ENCODE results near the gene C11orf42. TPM values are rescaled to one million over a fixed set of nuclear protein-coding genes. Genes with fewer than 3 reads are reported as not detected.

C11orf42 gene
- total RNA-seq: not detected in 2 replicates
- polyA plus RNA-seq (2012): 0.19 TPM

DNA sequence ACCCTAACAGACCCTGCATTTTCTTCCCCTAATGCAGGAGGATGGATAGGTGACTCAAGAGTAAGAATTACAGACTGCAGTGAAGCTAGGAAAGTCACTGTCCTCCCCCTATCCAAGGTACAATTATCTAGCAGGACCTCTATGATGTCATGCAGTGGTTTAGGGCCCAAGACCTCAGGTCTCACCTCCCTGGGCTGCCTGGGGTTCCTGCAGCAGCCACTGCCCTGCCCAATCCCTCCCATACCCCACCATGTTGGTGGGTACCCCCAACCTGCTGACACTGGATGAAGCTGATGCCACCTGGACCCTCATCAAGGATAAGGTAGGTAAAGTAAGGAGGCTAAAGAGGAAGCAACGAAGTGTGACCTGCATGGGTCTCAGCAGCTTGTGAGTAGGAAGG lies at the start of gene C11orf42:
Gene C11orf42 (plus strand): TSS at position 192 of the 400 bp plus-strand sequence. CDS start 59 bp downstream, at position 251.
- no peak for DNase-seq (ENCODE audit: low read depth)

- DNase-seq (ENCODE audit: low read depth): no peak
Measured at GRCh38 chr11:6156628-6157359, 48.6 kb upstream of the C11orf42 start.

GRCh38 chr11:6170226-6170625 lies 35.1 kb upstream of the C11orf42 start, which contains the start of gene OR52B2:
Gene OR52B2, minus strand, starts transcription at chr11:6170326. Its CDS starts 0 bp downstream, at chr11:6170326.
- DNase-seq (ENCODE audit: low read depth): no peak

GRCh38 chr11:6175440-6175839 lies 29.9 kb upstream of the C11orf42 start:
- DNase-seq (ENCODE audit: low read depth): no peak

DNA sequence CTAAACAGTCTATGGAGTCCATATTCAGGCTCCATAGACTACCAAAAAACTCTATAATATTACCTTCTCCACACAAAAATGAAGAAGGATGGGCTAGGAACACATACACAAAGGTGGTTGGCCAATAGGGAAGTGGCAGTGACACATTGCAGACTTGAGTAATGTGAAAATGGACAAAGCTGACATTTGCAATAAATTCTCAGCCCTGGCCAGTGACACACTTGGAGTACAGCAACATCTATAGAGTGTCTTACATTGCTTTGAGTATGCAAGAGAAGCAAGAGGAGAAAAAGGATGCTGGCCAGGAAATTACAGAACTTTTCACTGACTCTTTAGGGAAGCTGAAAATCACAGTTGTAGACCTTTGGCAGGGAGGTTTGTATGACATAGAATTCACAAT lies 13.6 kb upstream of the C11orf42 start:
- DNase-seq (ENCODE audit: low read depth): no peak

GRCh38 chr11:6194065-6194581 lies 11.2 kb upstream of the C11orf42 start:
- DNase-seq (ENCODE audit: low read depth): peak; percentile 10

DNA sequence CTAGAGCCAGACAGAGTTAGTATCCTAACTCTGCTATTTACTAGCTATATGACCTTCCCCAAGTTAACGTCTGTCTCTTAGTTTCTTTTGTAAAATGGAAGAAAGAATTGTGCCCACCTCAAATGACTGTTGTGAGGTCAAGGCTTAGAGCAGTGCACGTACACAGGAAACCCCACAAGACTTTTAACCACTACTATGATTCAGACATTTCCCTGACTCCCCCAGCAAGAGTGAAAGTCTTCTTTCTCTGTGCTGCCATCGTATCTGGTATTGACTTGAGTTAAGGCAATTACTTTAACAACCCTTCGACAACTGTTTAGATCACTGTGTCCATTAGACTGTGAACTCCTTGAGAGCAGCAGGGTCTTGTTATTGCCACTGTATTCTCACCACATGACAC lies 9.0 kb upstream of the C11orf42 start:
- no peak for DNase-seq (ENCODE audit: low read depth)

DNA sequence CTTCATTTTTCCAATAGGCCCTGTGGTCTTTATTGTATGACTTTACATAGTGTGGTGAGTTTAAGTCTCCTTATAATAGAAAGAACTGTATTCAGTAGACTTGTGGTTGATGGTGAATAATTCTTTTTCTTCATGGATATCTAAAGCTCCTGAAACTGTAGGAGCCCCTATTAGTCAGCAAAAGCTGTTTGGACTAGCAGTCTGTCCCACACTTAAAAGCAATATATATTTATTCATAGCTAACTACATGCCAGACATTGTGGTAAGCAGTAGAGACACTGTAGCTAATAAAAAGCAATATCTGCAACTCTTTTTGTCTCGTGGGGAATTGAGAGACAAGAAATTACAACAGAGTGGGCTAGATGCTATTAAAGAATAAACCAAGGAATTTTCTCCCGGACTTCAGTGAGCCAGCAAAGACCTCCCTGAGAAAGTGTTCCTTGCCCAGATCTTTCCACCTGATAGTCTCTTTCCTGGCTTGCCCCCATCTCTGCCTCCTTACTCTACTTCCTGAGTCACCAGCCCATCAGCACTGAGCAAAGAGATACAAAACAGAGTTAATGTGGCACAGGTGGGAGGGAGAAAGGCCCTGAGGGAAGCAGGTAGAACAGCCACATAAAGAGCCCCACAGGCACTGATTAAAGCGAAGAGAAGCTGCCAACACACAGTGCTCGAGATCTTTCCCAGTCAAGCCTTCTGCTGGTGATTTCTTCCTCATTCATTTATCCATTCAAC lies 7.7 kb upstream of the C11orf42 start:
- no peak for DNase-seq (ENCODE audit: low read depth)

DNA sequence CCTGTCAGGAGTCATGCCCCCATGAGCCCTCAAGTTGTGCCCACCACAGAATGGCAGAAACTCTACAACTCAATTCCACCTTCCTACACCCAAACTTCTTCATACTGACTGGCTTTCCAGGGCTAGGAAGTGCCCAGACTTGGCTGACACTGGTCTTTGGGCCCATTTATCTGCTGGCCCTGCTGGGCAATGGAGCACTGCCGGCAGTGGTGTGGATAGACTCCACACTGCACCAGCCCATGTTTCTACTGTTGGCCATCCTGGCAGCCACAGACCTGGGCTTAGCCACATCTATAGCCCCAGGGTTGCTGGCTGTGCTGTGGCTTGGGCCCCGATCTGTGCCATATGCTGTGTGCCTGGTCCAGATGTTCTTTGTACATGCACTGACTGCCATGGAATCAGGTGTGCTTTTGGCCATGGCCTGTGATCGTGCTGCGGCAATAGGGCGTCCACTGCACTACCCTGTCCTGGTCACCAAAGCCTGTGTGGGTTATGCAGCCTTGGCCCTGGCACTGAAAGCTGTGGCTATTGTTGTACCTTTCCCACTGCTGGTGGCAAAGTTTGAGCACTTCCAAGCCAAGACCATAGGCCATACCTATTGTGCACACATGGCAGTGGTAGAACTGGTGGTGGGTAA lies 6.1 kb upstream of the C11orf42 start, which contains the start of gene OR52W1:
Gene OR52W1 (plus strand): TSS at position 51 of the 637 bp plus-strand sequence. CDS start 0 bp downstream, at position 51.
- DNase-seq (ENCODE audit: low read depth): no peak

- DNase-seq (ENCODE audit: low read depth): no peak
Measured at GRCh38 chr11:6200975-6201374, 4.4 kb upstream of the C11orf42 start.

DNA sequence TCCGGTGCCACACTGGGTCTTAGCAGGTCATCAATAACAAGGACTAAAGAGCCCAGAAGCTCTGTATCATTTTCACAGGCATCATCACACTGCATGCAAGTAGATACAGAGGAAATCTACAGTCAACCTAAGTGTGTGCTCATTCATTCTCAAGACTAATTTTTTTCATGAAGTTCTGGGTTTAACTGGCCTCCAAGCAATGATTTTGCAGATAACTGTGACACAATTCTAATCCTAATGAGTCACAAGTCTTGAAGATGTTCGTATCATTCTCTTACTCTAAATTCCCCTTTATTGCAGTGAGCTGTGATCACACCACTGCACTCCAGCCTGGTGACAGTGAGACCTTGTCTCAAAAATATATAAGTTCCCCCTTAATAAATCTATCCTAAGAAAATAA lies 3.9 kb upstream of the C11orf42 start:
- no peak for DNase-seq (ENCODE audit: low read depth)

DNA sequence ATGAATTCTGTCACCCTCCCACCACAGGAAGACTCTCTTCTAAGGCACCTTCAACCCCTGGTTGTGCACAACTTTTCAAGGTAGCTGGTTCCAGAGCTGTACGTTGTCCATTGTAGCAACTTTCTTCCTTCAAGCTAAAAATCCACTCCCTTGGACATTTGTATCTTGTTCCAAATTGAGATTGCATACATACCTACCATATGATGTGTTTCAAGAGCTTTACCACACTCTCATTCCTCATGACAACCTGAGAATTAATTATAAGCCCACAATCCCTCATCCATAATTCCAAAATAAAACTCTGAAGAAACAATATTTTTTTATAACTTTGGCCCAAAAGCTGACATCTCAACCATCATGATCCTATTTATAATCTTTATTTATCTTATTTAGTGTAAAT lies 3.3 kb upstream of the C11orf42 start:
- DNase-seq (ENCODE audit: low read depth): no peak

DNA sequence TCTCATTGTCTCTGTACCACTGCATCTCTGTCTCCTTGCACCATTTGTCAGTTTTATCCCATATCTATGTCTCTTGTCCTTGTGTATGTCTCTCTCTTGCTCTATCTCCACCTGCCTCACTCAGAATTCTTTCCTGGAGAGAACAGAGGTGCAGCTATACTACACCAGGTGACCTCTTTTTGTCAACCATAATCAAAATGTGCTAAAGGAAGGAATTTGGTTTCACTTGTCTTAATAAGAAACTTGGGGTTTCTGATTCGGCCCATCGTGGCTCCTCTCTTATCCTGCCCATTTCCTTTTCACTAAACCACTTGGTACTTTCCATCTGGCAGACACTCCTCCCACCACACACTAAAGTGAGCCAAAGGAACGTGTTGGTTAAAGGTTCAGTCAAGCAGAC lies 2.0 kb upstream of the C11orf42 start:
- DNase-seq (ENCODE audit: low read depth): no peak

GRCh38 chr11:6204706-6205105 lies 651 bp upstream of the C11orf42 start:
- no peak for DNase-seq (ENCODE audit: low read depth)

DNA sequence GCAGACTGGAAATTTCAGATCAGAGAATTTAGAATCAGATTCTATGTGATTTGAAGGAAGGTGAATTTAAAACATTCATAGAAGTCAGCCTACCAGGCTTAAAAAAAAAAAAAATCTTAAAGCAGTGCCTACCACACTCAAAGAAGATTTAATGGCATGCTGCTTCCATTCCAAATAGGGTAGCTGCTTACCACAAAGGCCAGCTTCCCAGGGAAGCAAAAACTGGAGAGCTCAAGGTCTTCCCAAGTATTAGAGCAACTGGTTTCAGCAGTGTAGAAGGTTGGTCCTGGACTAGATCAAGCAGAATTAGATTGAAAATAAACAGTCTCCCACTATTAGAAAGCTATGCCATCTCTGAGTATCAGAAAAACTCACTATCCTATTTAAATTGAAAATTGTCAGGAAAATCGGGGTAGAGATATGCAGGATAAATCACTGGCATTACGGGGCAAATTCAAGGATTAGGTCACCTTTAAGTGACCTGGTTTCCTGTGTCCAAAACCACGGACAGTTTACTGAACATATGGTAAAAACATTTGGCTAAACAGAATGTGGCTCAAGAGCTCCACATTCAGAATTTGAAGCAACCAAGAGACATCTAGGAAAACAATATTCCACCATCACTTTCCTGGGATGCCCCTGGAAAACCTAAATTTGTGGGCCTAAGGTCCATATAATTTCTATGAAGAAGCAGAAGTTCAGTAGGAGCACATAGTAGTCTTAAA lies 1.3 kb downstream of the C11orf42 start:
- DNase-seq (ENCODE audit: low read depth): peak; percentile 53

GRCh38 chr11:6209801-6210200 lies 4.4 kb downstream of the C11orf42 start:
- DNase-seq (ENCODE audit: low read depth): no peak

DNA sequence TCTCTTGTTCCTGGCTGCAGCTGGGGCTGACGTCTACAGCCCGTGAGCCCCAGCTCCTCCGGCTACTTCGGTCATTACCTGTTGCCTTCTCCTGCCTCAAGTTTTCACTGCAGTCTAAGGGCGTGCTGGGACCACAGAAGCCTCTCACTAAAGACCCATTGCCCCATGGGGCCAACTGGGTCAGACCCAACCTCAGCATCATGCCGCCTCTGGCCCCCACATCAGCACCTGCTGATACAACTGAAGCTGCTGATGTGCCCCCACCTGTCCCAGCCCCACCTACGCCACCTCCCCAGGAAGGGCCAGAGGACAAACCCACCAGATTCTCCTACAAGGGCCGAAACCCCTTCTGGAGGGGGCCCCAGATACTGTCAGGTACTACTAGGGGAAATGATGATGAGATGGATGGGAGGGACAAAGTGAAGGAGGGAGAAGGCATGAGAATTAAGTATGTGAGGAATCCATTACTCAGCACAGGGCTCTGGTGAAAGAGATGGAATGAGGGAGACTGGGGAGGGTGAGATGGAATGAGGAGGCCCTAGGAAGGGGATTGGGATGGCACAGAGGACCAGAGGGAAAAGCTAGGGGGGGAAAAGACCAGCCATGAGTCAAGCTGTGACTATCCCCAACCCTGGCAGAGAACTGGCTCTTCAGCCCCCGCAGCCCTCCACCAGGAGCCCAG lies 5.1 kb downstream of the C11orf42 start:
- DNase-seq (ENCODE audit: low read depth): no peak

DNA sequence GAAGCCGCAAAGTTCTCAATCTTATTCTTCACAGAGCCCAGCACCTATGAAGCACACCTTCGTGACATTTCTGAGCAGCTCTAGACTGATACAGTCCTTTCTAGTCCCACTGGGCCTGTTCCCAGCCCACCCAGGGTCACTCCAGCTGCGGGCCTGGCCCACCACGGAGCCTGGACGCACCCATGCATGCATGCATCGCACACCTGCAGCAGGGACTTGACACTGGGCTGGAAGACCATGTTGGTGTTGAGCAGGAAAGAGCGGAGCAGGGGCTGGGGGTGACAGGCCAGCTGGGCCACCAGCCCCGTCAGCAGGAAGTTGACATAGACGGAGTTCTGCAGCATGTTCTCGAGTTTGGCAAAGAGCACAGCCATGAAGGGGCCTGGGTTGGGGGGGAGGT lies 9.2 kb downstream of the C11orf42 start:
- DNase-seq (ENCODE audit: low read depth): no peak

DNA sequence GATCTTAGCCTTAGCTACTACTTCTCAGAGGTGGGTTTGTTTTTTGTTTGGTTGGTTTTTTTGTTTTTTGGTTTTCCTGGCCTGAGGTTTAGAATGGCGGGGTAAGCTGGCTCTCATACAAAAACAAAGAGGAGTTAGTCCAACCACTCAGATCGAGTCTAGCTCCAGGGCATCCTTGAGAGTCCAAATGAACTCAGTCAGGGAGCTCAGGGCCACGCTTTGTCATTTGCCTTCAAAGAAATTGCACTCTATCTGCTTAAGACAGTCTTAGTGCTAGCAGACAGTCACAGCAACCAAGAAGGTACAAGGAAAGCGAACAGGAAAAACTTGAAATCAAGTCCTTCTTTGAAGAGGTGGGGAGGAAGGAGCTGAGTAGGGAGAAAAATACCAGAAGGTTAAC lies 11.1 kb downstream of the C11orf42 start:
- DNase-seq (ENCODE audit: low read depth): no peak

DNA sequence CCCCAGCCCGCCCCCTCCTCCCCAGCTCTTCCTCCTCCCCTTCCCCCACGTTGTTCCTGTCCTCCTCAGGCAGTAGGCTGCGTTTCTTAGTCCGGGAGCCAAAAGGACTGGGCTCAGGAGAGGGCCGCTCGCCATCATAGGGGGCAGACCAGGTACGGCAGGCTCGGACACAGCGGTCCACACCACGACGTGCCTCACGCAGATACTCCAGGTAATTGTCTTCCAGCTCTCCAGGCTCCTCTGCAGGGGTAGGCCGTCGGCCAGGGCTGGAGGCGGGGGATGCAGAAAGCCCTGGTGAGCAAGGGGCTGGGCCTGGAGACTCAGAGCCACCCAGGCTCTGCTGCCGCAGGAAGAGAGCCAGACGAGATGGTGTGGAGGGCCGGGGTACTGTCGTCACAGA lies 12.4 kb downstream of the C11orf42 start:
- no peak for DNase-seq (ENCODE audit: low read depth)

Data from myocyte (in vitro differentiated cells).